HG03064 (cell line): ENCODE results near the gene CSF3R.
"Not testable (repeated sequence)": the region's sequence is repeated elsewhere in the genome, so short reads cannot be mapped to it uniquely, and the experiment has no call there.

Experiments used
- ATAC-seq: cut with Tn5 transposase; IDR thresholded peaks from one replicate; pipeline ENCODE4 v1.9.1; 2021; ENCODE audit warnings: low read depth; ENCODE audit not compliant: unreplicated experiment

The CSF3R gene

DNA sequence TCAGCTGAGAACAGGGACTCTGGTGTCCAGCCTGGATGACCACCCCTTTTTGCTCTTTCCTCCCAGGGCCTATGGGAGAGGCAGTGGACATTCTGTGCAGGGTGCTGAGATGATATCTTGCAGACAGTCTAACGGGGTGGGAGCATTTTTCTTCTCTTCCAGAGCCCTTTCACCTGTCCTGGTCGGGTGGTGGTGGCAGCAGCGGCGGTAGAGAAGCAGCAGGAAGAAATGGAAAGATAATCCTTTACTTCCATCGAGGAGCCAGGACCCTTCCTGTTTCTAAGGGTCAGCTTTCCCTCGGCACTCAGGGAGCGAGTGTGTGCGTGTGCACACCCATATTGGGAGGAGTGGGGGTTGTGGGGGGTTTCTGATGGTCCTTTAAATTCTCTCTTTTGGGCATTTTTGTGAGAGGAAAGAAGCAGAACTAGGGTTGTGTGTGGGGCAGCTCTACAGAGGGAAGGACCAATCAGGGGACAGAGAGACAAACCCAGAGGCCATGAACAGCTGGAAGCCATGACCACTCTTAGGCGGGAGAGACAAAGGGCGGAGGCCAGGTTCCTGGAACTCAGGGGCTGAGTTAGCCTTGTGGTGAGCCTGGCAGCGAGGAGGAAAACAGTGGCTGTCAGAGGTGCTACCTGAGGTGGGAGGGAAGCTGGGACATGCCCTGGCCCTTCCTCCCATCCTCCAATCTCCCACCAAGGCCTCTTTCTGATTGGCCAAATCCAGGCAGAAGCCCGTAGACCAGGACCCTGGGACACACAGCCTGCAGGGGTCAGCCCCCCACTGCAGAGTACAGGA is 31.2 kb upstream of the CSF3R start:
- ATAC-seq, result no peak

DNA sequence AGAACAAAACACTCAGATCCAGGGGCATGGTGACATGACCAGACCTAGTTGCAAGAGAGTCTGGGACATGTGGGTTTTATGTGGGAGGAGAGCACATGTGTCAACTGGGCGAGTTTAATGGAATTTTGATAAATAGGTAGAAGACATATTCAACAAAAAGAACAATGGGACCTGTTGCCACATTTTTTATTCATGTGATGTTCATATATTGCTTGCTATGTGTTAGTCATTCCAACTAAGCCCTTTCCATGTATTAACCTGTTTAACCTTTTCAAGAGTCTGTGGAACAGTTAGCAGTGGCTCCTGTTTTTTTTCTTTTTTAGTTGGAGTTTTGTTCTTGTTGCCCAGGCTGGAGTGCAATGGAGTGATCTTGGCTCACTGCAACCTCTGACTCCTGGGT is 30.1 kb upstream of the CSF3R start:
- no peak for ATAC-seq

DNA sequence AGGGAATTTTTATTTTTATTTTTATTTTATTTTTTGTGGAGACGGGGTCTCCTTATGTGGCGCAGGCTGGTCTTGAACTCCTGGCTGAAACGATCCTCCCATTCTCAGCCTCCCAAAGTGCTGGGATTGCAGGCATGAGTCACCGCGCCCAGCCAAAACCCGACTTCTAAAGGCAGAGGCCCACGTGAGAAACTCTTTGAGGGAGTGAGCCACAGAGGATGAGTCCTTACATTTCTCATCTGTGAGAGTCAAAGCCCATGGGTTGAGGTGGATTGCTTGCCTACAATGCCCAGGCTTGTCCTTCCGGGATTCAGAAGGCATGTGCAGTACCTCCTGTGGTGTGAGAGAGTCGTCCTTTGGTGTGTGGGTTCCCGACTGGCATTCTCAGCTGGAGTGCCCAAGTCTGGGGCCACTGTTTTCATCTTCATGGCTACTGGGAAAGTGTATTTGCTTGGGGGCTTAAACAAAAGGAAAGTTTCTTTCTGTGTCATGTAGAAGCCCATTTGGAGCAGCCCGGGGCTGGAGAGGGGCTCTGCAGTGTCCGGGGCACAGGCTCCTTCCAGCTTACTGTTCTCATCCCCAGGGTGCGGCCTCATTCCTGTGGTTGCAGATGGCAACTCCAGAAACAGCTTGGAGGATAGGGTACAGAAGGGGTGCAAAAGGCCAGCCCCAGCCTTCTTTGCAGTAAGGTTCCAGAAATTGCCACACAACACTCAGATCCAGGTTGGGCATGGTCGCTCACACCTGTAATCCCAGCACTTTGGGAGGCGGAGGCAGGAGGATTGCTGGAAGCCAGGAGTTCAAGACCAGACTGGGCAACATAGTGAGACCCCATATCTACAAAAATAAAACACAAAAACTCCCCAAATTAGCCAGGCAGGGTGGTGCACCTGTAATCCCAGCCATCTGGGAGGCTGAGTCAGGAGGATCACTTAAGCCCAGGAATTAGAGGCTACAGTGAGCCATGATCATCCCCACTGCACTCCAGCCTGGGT is 29.4 kb upstream of the CSF3R start:
- ATAC-seq, result no peak

DNA sequence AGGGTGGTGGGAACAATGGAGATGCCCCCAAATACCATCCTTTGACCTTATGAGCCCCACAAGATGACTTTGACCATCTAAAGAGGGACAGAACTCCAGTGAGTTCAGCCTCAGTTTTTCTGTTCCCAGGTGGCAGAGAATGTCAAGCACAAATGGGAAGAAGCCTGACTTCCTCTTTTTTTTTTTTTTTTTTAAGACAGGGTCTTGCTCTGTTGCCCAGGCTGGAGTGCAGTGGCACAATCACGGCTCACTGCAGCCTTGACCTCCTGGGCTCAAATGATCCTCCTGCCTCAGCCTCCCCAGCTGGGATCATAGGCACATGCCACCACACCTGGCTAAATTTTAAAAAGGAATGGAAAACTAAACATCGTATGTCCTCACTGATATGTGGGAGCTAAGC is 28.5 kb upstream of the CSF3R start:
- not testable (repeated sequence) for ATAC-seq

DNA sequence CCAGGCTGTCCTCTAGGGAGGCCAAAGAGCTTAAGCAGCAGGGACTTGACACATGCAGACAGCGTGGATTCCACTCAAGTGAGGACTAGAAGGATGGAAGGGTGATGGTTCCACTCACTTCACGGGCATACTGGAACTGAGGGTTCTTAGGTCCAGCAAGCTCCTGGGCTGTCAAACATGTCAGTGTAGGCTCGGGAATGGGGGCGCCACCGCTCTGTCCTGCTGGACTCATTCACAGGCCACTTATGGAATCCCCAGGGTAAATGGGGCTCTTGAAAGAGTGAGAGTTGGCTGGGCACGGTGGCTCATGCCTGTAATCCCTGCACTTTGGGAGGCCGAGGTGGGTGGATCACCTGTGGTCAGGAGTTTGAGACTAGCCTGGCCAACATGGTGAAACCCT is 27.7 kb upstream of the CSF3R start:
- ATAC-seq, result no peak

DNA sequence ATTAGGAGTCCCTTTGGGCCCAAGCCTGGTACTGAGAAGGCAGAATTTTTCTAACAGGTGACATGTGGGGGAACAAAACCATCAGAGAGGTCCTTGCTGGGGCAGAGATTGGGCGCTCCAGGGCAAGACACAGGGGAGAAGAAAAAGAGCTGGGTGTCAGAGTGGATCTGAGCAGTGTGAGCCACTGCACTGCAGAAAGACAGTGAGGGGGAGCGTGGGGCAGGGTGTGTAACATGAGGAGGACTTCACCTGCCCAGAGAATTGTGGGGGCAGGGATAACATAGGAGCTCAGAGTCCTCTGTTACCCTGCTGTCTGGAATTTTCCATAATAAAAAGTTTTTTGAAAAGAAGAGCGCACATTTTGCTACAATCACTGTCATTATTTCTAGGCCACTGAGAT is 25.5 kb upstream of the CSF3R start:
- ATAC-seq, result no peak

DNA sequence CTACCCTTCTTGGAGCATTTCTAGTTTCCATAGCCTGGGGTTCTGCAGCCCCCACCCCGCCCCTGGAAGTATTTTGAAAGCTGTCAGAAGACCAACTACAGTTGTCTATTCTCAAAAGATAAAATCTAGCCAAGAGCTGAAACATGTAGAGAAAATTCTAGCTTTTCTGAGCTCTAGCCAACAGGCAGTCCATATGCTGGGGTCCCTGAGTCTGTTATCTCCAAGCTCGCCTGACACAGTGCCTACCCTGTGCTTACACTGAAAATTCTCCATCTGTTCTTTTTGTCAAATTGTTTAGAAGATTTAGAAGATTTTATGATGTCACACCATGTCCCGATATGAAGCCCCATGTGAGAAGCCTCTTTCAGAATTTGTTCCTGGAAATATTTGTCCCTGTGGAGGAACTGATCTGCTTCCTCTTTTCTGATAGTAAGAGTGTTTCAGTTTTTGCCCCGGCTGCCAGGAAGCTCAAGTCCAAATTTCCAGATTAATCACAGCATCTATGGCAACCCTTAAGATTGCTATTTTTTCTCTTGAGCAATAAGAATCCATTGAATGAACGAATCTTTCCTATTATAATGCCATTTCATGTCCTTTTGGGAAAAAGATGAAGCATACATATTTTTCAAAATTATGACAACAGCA is 23.7 kb upstream of the CSF3R start:
- ATAC-seq, result no peak

DNA sequence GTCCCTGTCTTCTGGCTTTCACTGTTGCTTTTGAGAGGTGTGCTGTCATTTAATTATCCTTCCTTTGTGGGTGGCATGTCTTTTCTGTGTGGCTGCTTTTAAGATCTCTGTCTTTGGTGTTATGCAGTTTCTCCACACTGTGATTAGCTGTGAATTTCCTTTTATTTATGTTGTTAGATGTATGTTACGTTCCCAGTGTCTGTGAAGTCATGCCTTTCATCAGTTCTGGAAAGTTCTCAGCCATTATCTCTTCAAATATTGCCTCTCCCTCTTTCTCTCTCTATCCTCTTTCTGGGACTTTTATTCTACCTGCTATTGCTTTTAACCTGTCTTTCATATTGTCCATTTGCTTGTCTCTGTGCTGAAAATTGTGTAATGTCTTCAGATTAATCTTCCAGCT is 21.0 kb upstream of the CSF3R start:
- no peak for ATAC-seq

DNA sequence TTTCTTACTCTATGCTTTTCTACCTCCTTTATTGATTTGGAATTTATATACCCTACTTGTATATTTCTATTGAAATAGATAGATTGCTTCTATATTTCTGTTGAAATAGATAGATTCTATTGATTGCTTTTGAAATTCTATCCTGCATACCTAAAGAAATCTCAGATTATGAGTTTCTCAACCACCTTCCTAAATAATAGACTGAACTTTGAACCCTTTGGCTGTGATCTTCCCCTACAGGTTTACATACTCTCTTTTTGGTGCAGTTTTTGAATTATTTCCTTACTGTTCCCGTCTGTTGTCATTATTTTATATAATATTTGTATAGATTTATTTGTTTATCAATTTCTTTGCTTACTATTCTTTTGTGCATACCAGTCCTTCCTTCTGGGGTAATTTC is 20.4 kb upstream of the CSF3R start:
- ATAC-seq, result no peak

DNA sequence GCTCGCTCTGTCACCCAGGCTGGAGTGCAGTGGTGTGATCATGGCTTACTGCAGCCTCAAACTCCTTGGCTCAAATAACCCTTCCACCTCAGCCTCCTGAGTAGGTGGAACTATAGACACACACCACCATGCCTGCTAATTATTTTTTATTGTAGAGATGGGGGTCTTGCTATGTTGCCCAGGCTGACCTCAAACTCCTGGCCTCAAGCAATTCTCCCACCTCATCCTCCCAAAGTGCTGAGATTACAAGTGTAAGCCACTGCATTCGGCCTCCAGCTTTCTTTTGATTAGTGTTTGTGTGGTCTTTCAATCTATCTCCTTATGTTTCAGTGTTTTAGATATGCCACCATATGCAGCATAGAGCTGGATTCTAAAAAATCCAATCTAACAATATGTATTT is 19.9 kb upstream of the CSF3R start:
- ATAC-seq, result no peak

DNA sequence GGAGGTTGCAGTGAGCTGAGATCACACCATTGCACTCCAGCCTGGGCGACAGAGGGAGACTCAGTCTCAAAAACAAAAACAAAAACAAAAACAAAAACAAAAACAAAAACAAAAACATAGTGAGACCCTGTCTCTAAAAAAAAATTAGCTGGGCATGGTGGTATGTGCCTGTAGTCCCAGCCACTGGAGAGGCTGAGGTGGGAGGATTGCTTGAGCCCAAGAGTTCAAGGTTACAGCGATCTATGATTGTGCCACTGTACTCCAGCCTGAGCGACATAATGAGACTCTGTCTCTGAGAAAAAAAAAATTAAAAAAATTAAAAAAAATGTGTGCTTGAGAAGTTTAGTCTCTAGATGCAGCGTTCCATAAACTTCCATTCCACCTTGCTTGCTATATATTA is 19.2 kb upstream of the CSF3R start:
- ATAC-seq, result not testable (repeated sequence)

DNA sequence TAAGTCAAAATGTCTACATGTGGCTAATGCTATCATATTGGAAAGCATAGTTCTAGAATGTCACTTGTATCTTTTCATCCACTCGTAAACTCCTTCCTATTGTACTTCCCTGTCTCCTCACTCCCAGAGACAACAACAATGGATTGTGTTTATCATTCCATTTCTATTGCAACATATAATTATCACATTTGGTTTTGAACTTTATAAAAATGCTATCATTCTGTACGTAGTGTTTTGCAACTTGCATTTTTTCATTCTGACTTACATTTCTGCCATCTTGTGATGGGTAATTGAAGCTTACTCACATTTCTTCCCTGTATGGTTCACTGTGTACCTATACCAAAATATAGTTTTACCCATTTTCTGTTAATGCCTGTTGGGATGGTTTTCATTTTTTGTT is 14.5 kb upstream of the CSF3R start:
- ATAC-seq, result no peak

DNA sequence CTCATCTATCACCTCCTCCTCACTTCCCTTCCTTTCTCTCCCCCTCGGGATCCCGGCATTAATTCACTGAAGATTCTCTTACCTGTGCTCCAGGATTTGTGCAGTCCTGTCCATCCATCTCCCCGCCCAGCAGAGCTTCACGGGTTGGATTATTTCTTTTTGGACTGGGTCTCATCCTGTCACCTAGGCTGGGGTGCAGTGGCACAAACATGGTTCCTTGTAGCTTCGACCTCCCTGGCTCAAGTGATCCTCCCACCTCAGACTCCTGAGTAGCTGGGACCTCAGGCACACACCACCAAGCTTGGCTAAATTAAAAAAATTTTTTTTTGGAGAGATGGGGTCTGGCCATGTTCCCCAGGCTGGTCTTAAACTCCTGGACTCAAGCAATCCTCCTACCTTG is 12.3 kb upstream of the CSF3R start:
- no peak for ATAC-seq

DNA sequence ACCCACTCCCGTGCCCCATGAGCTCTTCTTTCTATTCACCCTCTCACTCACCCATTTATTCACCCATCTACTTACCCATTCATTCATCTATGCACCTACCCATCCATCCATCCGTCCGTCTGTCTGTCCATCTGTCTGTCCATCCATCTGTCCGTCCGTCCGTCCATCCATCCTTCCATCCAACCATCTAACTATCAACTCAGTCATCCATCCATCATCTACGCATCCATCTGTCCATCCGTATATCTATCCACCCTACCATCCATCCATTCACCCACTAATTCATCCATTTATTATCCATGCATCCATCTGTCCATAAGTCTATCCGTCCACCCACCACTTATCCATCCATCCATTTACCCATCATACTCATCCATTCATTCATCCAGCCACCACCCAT is 10.8 kb upstream of the CSF3R start:
- ATAC-seq, result no peak

DNA sequence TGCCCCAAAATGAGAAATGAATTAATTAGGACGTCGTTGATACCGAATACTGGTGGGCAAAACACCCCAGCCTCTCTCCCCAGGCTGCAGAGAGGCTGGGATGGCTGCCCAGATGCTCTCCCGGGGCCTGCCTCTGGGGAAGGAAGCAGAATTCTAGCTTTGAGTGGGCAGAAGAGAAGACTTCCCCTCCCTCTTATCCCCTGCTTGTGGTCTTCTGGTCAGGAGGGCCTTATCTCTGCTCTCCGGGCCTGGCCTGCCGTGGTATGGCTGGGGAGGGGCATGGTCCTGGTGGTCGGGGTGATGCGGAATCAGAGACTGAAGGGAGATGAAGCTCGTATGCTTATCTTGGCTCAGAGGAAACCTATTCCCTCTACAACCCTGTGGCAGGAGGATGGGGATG is 9.8 kb upstream of the CSF3R start:
- no peak for ATAC-seq

DNA sequence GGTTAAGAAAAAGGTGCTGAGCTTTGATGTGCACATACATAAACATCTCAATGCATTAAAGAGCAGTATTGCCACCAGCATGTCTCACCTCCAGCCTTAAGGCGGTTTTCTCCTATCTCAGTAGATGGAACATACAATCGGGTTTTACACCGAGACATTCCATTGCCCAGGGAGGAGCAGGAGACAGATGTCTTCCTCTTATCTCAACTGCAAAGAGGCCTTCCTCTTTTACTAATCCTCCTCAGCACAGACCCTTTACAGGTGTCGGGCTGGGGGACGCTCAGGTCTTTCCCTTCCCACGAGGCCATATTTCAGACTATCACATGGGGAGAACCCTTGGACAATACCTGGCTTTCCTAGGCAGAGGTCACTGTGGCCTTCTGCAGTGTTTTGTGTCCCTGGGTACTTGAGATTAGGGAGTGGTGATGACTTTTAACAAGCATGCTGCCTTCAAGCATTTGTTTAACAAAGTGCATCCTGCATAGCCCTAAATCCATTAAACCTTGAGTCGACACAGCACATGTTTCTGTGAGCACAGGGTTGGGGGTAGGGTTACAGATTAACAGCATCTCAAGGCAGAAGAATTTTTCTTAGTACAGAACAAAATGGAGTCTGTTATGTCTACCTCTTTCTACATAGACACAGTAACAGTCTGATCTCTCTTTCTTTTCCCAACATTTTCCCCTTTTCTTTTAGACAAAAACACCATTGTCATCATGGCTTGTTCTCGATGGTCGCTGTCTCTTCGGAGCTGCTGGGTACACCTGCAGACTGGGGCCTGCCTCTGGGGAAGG is 6.7 kb upstream of the CSF3R start:
- not testable (repeated sequence) for ATAC-seq

DNA sequence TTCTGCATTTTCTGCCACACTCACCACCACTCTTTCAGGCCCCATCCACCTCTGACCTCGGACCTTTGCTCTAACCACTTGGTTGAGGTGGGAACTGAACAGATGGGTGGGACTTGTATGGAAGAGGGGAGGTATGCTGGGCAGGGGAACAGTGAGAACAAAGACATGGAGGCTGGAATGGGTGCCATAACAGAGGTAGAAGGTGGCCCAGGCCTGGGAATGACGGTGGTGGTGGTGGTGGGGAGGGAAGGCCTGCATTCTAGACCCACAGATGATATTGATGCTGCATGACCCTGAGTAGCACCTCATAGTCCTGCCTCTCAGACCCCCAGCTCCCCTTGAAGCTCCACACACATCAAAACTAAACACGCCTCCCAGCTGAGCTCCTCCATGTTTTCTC is 5.2 kb upstream of the CSF3R start:
- ATAC-seq, result no peak

DNA sequence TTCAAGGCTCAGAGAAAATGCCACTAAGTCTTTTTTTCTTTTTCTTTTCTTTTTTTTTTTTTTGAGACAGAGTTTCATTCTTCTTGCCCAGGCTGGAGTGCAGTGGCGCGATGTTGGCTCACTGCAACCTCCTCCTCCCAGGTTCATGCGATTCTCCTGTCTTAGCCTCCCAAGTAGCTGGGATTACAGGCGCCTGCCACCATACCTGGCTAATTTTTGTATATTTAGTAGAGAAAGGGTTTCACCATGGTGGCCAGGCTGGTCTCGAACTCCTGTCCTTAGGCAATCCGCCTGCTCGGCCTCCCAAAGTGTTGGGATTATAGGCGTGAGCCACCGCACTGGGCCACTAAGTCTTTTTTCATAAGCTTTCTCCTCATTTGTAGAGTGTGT is 4.6 kb upstream of the CSF3R start:
- ATAC-seq, result not testable (repeated sequence)

DNA sequence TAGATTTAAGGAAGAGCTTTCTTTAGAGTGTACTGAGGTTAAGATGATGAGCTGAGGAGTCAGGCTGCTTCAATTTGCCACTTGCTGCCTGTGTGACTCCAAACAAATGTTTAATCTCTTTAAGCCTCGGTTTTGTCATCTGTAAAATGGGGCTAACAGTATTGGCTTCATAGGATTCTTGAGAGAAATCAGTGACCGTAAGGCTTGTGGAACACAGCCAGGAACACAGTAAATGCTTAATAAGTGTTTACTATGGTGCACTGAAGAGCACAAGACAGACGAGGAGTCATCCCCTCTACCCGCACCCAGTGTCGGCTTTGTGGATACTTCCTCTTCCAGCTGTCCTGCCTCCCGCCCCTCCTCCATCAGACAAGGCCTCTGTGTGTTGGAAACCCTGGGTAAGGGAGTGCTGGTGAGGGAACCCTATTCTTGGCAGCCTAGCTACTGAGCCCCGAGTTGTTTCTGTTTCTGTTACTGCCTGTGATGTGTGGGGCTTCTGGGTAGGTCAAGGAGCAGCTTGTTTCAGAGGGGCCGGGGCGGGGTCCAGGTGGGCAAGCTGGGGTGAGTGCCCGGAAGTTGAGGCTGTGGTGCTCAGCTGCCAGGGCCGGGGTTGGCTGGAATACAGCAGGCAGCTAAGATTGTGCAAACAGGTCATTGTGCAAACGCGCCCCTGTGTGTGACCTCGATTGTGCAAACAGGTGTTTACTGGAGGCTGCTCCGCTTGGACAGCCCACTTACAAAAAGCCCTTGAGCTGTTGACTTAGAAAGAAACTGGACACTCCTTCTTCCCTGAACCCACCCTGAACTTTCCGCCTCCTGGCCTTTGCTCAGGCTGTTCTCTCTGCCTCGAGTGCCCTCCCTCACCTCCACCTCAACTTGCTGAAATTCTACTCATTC is 4.0 kb upstream of the CSF3R start:
- no peak for ATAC-seq

DNA sequence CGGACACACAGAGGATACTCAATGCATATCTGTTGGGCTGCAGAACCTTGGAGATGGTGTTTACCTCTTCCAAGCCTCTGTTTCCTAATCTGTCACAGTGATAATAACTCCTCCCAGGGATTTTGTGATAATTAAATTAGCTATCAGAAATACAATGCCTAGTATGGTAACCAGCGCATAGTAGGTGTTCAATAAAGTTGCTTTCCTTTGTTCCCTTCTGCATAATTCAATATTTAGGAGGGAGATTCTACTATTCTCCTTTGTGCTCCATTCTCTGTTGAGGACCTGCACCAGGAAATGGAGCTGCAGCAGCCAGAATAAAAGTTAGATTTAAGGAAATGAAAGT is 3.4 kb upstream of the CSF3R start:
- ATAC-seq, result no peak
